Neural progenitor cell (in vitro differentiated cells): ENCODE results near the gene BAG5. TPM values are rescaled to one million over a fixed set of nuclear protein-coding genes. Genes with fewer than 3 reads are reported as not detected.

Source experiments
- DNase-seq: peaks from one replicate; pipeline ENCODE4 v3.0.0-alpha.2; 2016; ENCODE audit warnings: low spot score
- H2AFZ ChIP-seq: fragments of 200-600 bp; sonication (generic); replicated peaks from 2 replicates; pipeline ENCODE4 v1.6.1; 2016; ENCODE audit warnings: antibody characterized with exemption
- H3F3A ChIP-seq: fragments of 200-600 bp; sonication (generic); 2 replicates; pipeline ENCODE4 v1.6.1; 2016; ENCODE audit warnings: antibody characterized with exemption, low read depth
- H3K27ac ChIP-seq: fragments of 200-600 bp; sonication (generic); 2 replicates; pipeline ENCODE4 v1.5.1; 2016; ENCODE audit warnings: mild to moderate bottlenecking
- H3K27me3 ChIP-seq: fragments of 200-600 bp; sonication (generic); 2 replicates; pipeline ENCODE4 v1.6.1; 2016; ENCODE audit warnings: mild to moderate bottlenecking, moderate library complexity
- H3K36me3 ChIP-seq: fragments of 200-600 bp; sonication (generic); 2 replicates; pipeline ENCODE4 v1.5.1; 2016
- H3K4me1 ChIP-seq: fragments of 200-600 bp; sonication (generic); 2 replicates; pipeline ENCODE4 v1.6.1; 2016; ENCODE audit warnings: mixed run types
- H3K4me2 ChIP-seq: fragments of 200-600 bp; sonication (generic); 2 replicates; pipeline ENCODE4 v1.6.1; 2016
- H3K4me3 ChIP-seq: fragments of 200-600 bp; sonication (generic); 2 replicates; pipeline ENCODE4 v1.5.1; 2016
- H3K79me2 ChIP-seq: fragments of 200-600 bp; sonication (generic); 2 replicates; pipeline ENCODE4 v1.6.1; 2016; ENCODE audit warnings: low read depth
- H3K9ac ChIP-seq: fragments of 200-600 bp; sonication (generic); 2 replicates; pipeline ENCODE4 v1.6.1; 2016
- H3K9me3 ChIP-seq: fragments of 200-600 bp; sonication (generic); 2 replicates; pipeline ENCODE4 v1.5.1; 2016; ENCODE audit warnings: low read depth
- H4K20me1 ChIP-seq: fragments of 200-600 bp; sonication (generic); 2 replicates; pipeline ENCODE4 v1.6.1; 2016; ENCODE audit warnings: low read depth
- H3K27ac Mint-ChIP-seq: 3 replicates; pipeline ENCODE4 v1.8.0; 2021; ENCODE audit warnings: mixed read lengths
- H3K27me3 Mint-ChIP-seq: 2 replicates; pipeline ENCODE4 v1.8.0; 2022; ENCODE audit warnings: low read depth, mild to moderate bottlenecking, inconsistent platforms, moderate library complexity, mixed read lengths; ENCODE audit not compliant: insufficient read depth
- H3K36me3 Mint-ChIP-seq: 3 replicates; pipeline ENCODE4 v1.8.0; 2021; ENCODE audit warnings: mixed read lengths
- H3K4me1 Mint-ChIP-seq: 3 replicates; pipeline ENCODE4 v1.8.0; 2021; ENCODE audit warnings: mixed read lengths
- H3K4me3 Mint-ChIP-seq: 3 replicates; pipeline ENCODE4 v1.8.0; 2021; ENCODE audit warnings: mild to moderate bottlenecking, moderate library complexity, mixed read lengths
- H3K9me3 Mint-ChIP-seq: 3 replicates; pipeline ENCODE4 v1.8.0; 2020; ENCODE audit warnings: mixed read lengths
- CTCF ChIP-seq: fragments of 200-600 bp; sonication (generic); IDR thresholded peaks from 2 replicates; pipeline ENCODE4 v1.5.1; 2017; ENCODE audit warnings: antibody characterized with exemption, mild to moderate bottlenecking
- EZH2 ChIP-seq: fragments of 200-600 bp; sonication (generic); IDR thresholded peaks from 2 replicates; pipeline ENCODE4 v1.6.1; 2017; ENCODE audit warnings: antibody characterized with exemption, mild to moderate bottlenecking, moderate library complexity
- EZH2phosphoT487 ChIP-seq: fragments of 200-600 bp; sonication (generic); IDR thresholded peaks from 2 replicates; pipeline ENCODE4 v1.6.1; 2017; ENCODE audit warnings: antibody characterized with exemption
- small RNA-seq: library from RNA; depleted of rRNA; stranded (forward); fragments of <200 nt; gene quantifications from one replicate; pipeline ENCODE3, GENCODE V24; 2015
- total RNA-seq: library from RNA; depleted of rRNA; stranded (reverse); fragments of >200 nt; gene quantifications from 2 replicates; pipeline ENCODE4 v1.2.3, GENCODE V29; 2015; ENCODE audit warnings: low replicate concordance

Gene BAG5
- total RNA-seq, 1 donor from 2014 or later, result 59.9 TPM

- Histone ChIP-seq H3K4me1 (no peaks in the 10 kb centered on the region), H3K79me2 (no peaks in the 10 kb centered on the region), H4K20me1 (no peaks in the 10 kb centered on the region), H3K9me3 (no peaks in the 10 kb centered on the region), H3K9ac (no peak overlapping the region), H3K27me3 (no peaks in the 10 kb centered on the region), H3F3A (no peaks in the 10 kb centered on the region), H3K4me3 (no peak overlapping the region), H3K4me2 (no peak overlapping the region), H3K36me3 (no peaks in the 10 kb centered on the region), H2AFZ (no peak overlapping the region), H3K27ac (no peak overlapping the region)
- peaks cover 5% of the 10 kb centered on the region for H3K27me3 Mint-ChIP-seq
- no peaks in the 10 kb centered on the region for H3K9me3 Mint-ChIP-seq
- H3K36me3 Mint-ChIP-seq, result peaks cover 26% of the 10 kb centered on the region
- TF ChIP-seq EZH2phosphoT487 (no peak), CTCF (no peak)
- H3K4me3 Mint-ChIP-seq, result peak overlapping the region; percentile 67
- no peak for DNase-seq
- peaks cover 11% of the 10 kb centered on the region for H3K4me1 Mint-ChIP-seq
- no peak overlapping the region for H3K27ac Mint-ChIP-seq
Observed at GRCh38 chr14:103509864-103510723, 52.4 kb downstream of the BAG5 start.

GRCh38 chr14:103508521-103509329, 53.7 kb downstream of the BAG5 start:
- H3K27ac ChIP-seq, result no peak overlapping the region
- H3K4me3 ChIP-seq, result no peak overlapping the region
- H3K27ac Mint-ChIP-seq, result peak overlapping the region; percentile 7
- TF ChIP-seq EZH2 (no peak), CTCF (no peak), EZH2phosphoT487 (no peak)
- no peaks in the 10 kb centered on the region for H3K9me3 Mint-ChIP-seq
- H3K36me3 ChIP-seq, result peaks cover 5% of the 10 kb centered on the region
- H3K36me3 Mint-ChIP-seq, result peaks cover 35% of the 10 kb centered on the region
- no peak overlapping the region for H3K4me2 ChIP-seq
- H3K79me2 ChIP-seq, result no peaks in the 10 kb centered on the region
- no peaks in the 10 kb centered on the region for H3K27me3 ChIP-seq
- no peak for DNase-seq
- no peak overlapping the region for H3K4me3 Mint-ChIP-seq
- H3K27me3 Mint-ChIP-seq, result peaks cover 5% of the 10 kb centered on the region
- H3K9ac ChIP-seq, result no peak overlapping the region
- peaks cover 7% of the 10 kb centered on the region for H3K4me1 Mint-ChIP-seq
- H2AFZ ChIP-seq, result no peak overlapping the region
- H3K9me3 ChIP-seq, result no peaks in the 10 kb centered on the region
- H4K20me1 ChIP-seq, result no peaks in the 10 kb centered on the region
- H3K4me1 ChIP-seq, result no peaks in the 10 kb centered on the region
- H3F3A ChIP-seq, result no peaks in the 10 kb centered on the region

GRCh38 chr14:103507751-103508150, 54.7 kb downstream of the BAG5 start:
- Mint-ChIP-seq H3K9me3 (no peaks in the 10 kb centered on the region), H3K27me3 (peaks cover 2% of the 10 kb centered on the region), H3K4me1 (peaks cover 4% of the 10 kb centered on the region), H3K36me3 (peaks cover 42% of the 10 kb centered on the region), H3K27ac (no peak overlapping the region), H3K4me3 (no peak overlapping the region)
- TF ChIP-seq EZH2phosphoT487 (no peak), CTCF (no peak), EZH2 (no peak)
- no peaks in the 10 kb centered on the region for H3K9me3 ChIP-seq
- no peaks in the 10 kb centered on the region for H4K20me1 ChIP-seq
- no peaks in the 10 kb centered on the region for H3F3A ChIP-seq
- no peaks in the 10 kb centered on the region for H3K27me3 ChIP-seq
- no peak overlapping the region for H3K4me3 ChIP-seq
- peaks cover 12% of the 10 kb centered on the region for H3K36me3 ChIP-seq
- H3K79me2 ChIP-seq, result no peaks in the 10 kb centered on the region
- H3K4me1 ChIP-seq, result no peaks in the 10 kb centered on the region
- no peak overlapping the region for H3K9ac ChIP-seq
- no peak overlapping the region for H2AFZ ChIP-seq
- H3K4me2 ChIP-seq, result no peak overlapping the region
- DNase-seq, result no peak
- H3K27ac ChIP-seq, result no peak overlapping the region

Small RNA genes within 50 kb of the gene (small RNA-seq; reads per million reads assigned to genes)
- gene RNU4-68P (not detected), gene RNU7-160P (not detected)

Other genes with a start within 250 kb of the BAG5 start
- 216 and 257 TPM in 2 replicates for gene EIF5, start 228.4 kb downstream of the BAG5 start, total RNA-seq
- gene MARK3, start 177.2 kb downstream of the BAG5 start, total RNA-seq, result 80.7 and 91.0 TPM in 2 replicates
- gene CKB, start 39.8 kb downstream of the BAG5 start, total RNA-seq, result 54.2 and 173 TPM in 2 replicates
- gene TRMT61A, start 33.5 kb downstream of the BAG5 start, total RNA-seq, result 1.2 and 5.6 TPM in 2 replicates
- gene COA8, start 303 bp upstream of the BAG5 start, total RNA-seq, result 38.6 and 72.3 TPM in 2 replicates
- gene KLC1, start 66.6 kb upstream of the BAG5 start, total RNA-seq, result 163 and 232 TPM in 2 replicates
- 59.7 and 60.2 TPM in 2 replicates for gene XRCC3, start 152.8 kb upstream of the BAG5 start, total RNA-seq
- gene ZFYVE21, start 153.2 kb upstream of the BAG5 start, total RNA-seq, result 46.2 and 53.2 TPM in 2 replicates